ENCODE results near the gene IL17REL. TPM values are rescaled to one million over a fixed set of nuclear protein-coding genes. Genes with fewer than 3 reads are reported as not detected.
A peak's percentile ranks its signal among the peaks of the same experiment; 100 is the strongest.

IL17REL gene
- total and polyA plus RNA-seq, 2 of the 13 experiments (the other 11 are each of a cell fraction or from before 2014, with no cell fraction given), result not detected

DNA sequence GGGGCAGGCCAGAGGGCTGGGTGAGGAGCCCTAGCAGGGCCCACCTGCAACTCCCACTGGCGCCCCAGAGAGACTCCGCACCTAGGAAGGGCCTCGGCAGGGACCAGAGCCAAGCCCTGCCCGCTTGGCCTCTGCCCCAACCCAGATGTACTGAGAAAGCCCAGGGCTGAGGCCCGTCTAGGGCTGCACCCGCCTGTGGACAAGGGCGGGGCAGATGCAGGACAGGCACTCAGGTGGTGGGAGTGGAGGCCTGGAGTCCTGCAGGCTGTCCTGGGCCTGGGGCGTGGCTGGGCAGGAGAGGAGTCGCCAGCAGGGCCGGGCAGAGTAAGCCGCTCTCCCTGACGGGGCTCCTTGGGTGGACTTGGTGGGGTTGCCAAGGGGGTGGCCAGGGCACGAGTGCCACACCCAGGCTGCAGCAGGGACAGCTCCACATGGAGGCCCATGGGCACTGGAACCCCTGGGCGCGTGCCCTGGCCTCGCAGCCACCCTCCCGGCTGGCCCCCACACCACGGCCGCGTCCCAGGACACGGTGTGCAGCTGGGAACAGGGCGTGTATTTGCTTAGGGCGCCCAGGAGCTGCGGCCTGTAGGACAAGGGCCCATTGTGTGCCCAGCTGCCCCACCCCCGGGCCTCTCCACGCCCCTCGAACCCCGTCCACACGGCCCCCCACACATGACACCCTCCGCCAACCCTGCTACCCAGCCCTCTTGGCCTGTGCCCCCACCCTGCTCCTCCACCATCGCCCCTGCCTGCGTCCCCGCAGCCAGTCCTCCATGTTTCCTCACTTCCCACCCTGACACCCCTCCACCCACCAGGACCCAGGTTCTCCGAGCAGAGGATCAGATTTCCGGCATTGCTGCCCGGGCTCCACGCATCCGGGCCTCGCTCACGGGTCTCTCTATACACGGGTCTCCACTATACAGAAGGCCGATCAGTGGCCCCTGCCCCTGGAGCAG lies 63.3 kb downstream of the IL17REL start (continued):
- TF ChIP-seq, protein P1, sequence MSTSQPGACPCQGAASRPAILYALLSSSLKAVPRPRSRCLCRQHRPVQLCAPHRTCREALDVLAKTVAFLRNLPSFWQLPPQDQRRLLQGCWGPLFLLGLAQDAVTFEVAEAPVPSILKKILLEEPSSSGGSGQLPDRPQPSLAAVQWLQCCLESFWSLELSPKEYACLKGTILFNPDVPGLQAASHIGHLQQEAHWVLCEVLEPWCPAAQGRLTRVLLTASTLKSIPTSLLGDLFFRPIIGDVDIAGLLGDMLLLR (CRISPR knock-in tag; IDR thresholded peaks at IDR 0.05), result no peak
- TF ChIP-seq HES4 (CRISPR knock-in tag; IDR thresholded peaks at IDR 0.05; ENCODE audit: borderline replicate concordance) (no peak), GTF2F1 (IDR thresholded peaks at IDR 0.05; ENCODE audit: low read length) (no peak), ZNF414 (CRISPR knock-in tag; IDR thresholded peaks at IDR 0.05) (no peak; the same call in 1 of the 2 replicates), ZBTB7B (CRISPR knock-in tag; IDR thresholded peaks at IDR 0.05) (peak; percentile 71), CHCHD3 (CRISPR knock-in tag; IDR thresholded peaks at IDR 0.05) (no peak), ZNF543 (CRISPR knock-in tag; IDR thresholded peaks at IDR 0.05) (peak; percentile 24; the same call in 1 of the 2 replicates), MAF1 (CRISPR knock-in tag; IDR thresholded peaks at IDR 0.05; ENCODE audit: borderline replicate concordance) (0 out of 2 replicates have a peak, but pooled peaks have one; percentile 76), SRSF1 (optimal IDR thresholded peaks at IDR 0.05; ENCODE audit: low read depth, low read length) (peak; percentile 65), FOSL2 (CRISPR knock-in tag; IDR thresholded peaks at IDR 0.05) (no peak; the same call in 1 of the 2 replicates), GABPB1 (CRISPR knock-in tag; IDR thresholded peaks at IDR 0.05) (peak; percentile 72; the same call in 1 of the 2 replicates), UBTF (CRISPR knock-in tag; IDR thresholded peaks at IDR 0.05) (no peak; the same call in 1 of the 2 replicates), ZFYVE20 (CRISPR knock-in tag; IDR thresholded peaks at IDR 0.05; ENCODE audit: borderline replicate concordance, low read depth) (no peak), ZNF451 (CRISPR knock-in tag; IDR thresholded peaks at IDR 0.05) (no peak), PHF8 (CRISPR knock-in tag; IDR thresholded peaks at IDR 0.05) (peak; percentile 58; the same call in 1 of the 2 replicates), CEBPB (IDR thresholded peaks at IDR 0.05; ENCODE audit: borderline replicate concordance, low read depth, low read length) (no peak), ZNF570 (CRISPR knock-in tag; IDR thresholded peaks at IDR 0.05; ENCODE audit: borderline replicate concordance) (no peak), ZNF317 (CRISPR knock-in tag; IDR thresholded peaks at IDR 0.05) (0 out of 2 replicates have a peak, but pooled peaks have one; percentile 64), SIN3B (IDR thresholded peaks at IDR 0.05; ENCODE audit: low read length) (no peak), ISX (CRISPR knock-in tag; conservative IDR thresholded peaks at IDR 0.05) (no peak)
- TF ChIP-seq, protein P2, sequence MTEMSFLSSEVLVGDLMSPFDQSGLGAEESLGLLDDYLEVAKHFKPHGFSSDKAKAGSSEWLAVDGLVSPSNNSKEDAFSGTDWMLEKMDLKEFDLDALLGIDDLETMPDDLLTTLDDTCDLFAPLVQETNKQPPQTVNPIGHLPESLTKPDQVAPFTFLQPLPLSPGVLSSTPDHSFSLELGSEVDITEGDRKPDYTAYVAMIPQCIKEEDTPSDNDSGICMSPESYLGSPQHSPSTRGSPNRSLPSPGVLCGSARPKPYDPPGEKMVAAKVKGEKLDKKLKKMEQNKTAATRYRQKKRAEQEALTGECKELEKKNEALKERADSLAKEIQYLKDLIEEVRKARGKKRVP (CRISPR knock-in tag; IDR thresholded peaks at IDR 0.05), result no peak
- TF ChIP-seq, protein P3, sequence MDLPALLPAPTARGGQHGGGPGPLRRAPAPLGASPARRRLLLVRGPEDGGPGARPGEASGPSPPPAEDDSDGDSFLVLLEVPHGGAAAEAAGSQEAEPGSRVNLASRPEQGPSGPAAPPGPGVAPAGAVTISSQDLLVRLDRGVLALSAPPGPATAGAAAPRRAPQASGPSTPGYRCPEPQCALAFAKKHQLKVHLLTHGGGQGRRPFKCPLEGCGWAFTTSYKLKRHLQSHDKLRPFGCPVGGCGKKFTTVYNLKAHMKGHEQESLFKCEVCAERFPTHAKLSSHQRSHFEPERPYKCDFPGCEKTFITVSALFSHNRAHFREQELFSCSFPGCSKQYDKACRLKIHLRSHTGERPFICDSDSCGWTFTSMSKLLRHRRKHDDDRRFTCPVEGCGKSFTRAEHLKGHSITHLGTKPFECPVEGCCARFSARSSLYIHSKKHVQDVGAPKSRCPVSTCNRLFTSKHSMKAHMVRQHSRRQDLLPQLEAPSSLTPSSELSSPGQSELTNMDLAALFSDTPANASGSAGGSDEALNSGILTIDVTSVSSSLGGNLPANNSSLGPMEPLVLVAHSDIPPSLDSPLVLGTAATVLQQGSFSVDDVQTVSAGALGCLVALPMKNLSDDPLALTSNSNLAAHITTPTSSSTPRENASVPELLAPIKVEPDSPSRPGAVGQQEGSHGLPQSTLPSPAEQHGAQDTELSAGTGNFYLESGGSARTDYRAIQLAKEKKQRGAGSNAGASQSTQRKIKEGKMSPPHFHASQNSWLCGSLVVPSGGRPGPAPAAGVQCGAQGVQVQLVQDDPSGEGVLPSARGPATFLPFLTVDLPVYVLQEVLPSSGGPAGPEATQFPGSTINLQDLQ (CRISPR knock-in tag; IDR thresholded peaks at IDR 0.05), result peak; percentile 94

All from HepG2 (cell line).